Peyer's patch (tissue), 4 donors: ENCODE measurements around the gene CTXND1. TPM values are rescaled to one million over a fixed set of nuclear protein-coding genes. Genes with fewer than 3 reads are reported as not detected.

Experiments used
- DNase-seq, 3 donors: peaks; one replicate each; pipeline ENCODE4 v3.0.0-alpha.2; 2017 to 2019
- H3K27ac ChIP-seq, 4 donors: fragments of 200-600 bp; sonication (generic); one replicate each; pipeline ENCODE4 v1.5.1; 2016 to 2019
- H3K27me3 ChIP-seq, 2 donors: fragments of 200-600 bp; sonication (generic); one replicate each; pipeline ENCODE4 v1.5.1; 2019
- H3K36me3 ChIP-seq, 3 donors: fragments of 200-600 bp; sonication (generic); one replicate each; pipeline ENCODE4 v1.5.1; 2016 to 2019
- H3K4me1 ChIP-seq, 4 donors: fragments of 200-600 bp; sonication (generic); one replicate each; pipeline ENCODE4 v1.5.1; 2016 to 2019
- H3K4me3 ChIP-seq, 4 donors: fragments of 200-600 bp; sonication (generic); 1 replicate in 3 of 4; 2 replicates in 1 of 4; pipeline ENCODE4 v1.5.1; 2016 to 2019; ENCODE audit warnings: mild to moderate bottlenecking in 1 of 4
- H3K9me3 ChIP-seq, 4 donors: fragments of 200-600 bp; sonication (generic); one replicate each; pipeline ENCODE4 v1.5.1; 2016 to 2019; ENCODE audit warnings: mild to moderate bottlenecking in 1 of 4
- CTCF ChIP-seq, 6 experiments: fragments of 450-650 bp in 4 of 6; fragments of 200-600 bp in 2 of 6; sonication (generic) in 1 of 6; IDR thresholded peaks; one replicate each; pipeline ENCODE4 v1.5.1; 2017 to 2019; ENCODE audit warnings: antibody characterized with exemption in 6 of 6, mild to moderate bottlenecking in 3 of 6, moderate library complexity in 1 of 6
- POLR2A ChIP-seq, 2 donors: fragments of 450-650 bp; IDR thresholded peaks; one replicate each; pipeline ENCODE4 v1.5.1; 2017; ENCODE audit warnings: antibody characterized with exemption in 2 of 2, mild to moderate bottlenecking in 2 of 2, moderate library complexity in 2 of 2
- total RNA-seq, 4 donors: library from RNA; depleted of rRNA; stranded (reverse); fragments of >200 nt; gene quantifications; one replicate each; pipeline ENCODE4 v1.1.0, GENCODE V29; 2016

The CTXND1 gene
- total RNA-seq, 4 donors from 2014 or later: 0.53 to 5.0 (median 0.54) TPM; not detected in 1

- TF ChIP-seq CTCF (IDR thresholded peaks at IDR 0.05) (no peak), POLR2A (IDR thresholded peaks at IDR 0.05) (no peak)
- Histone ChIP-seq H3K4me3 (no peak overlapping the region), H3K36me3 (peaks cover 0 to 42% (median 0%) of the 10 kb centered on the region in 3 donors), H3K27me3 (no peaks in the 10 kb centered on the region), H3K4me1 (no peaks in the 10 kb centered on the region), H3K27ac (no peak overlapping the region), H3K9me3 (no peaks in the 10 kb centered on the region)
- DNase-seq: no peak
Observed at GRCh38 chr15:80186597-80186996, 65.4 kb downstream of the CTXND1 start.

GRCh38 chr15:80186066-80186465 lies 65.9 kb downstream of the CTXND1 start:
- H3K36me3 ChIP-seq: peaks cover 0 to 45% (median 0%) of the 10 kb centered on the region in 3 donors
- H3K9me3 ChIP-seq: no peaks in the 10 kb centered on the region
- no peak for TF ChIP-seq POLR2A (IDR thresholded peaks at IDR 0.05)
- TF ChIP-seq CTCF (IDR thresholded peaks at IDR 0.05): no peak
- H3K27me3 ChIP-seq: no peaks in the 10 kb centered on the region
- no peak overlapping the region for H3K4me3 ChIP-seq
- no peak for DNase-seq
- no peak overlapping the region for H3K27ac ChIP-seq
- no peaks in the 10 kb centered on the region for H3K4me1 ChIP-seq

- no peak for TF ChIP-seq POLR2A (IDR thresholded peaks at IDR 0.05)
- no peak for TF ChIP-seq CTCF (IDR thresholded peaks at IDR 0.05)
- no peak overlapping the region for H3K4me3 ChIP-seq
- H3K27ac ChIP-seq: no peak overlapping the region
- no peaks in the 10 kb centered on the region for H3K27me3 ChIP-seq
- H3K4me1 ChIP-seq: no peaks in the 10 kb centered on the region
- no peaks in the 10 kb centered on the region for H3K9me3 ChIP-seq
- DNase-seq: no peak
- peaks cover 0 to 51% (median 0%) of the 10 kb centered on the region in 3 donors for H3K36me3 ChIP-seq
Observed at GRCh38 chr15:80185152-80185551, 66.9 kb downstream of the CTXND1 start.

GRCh38 chr15:80184554-80184953 lies 67.5 kb downstream of the CTXND1 start:
- Histone ChIP-seq H3K36me3 (peaks cover 0 to 56% (median 0%) of the 10 kb centered on the region in 3 donors), H3K9me3 (no peaks in the 10 kb centered on the region), H3K27ac (no peak overlapping the region), H3K4me1 (no peaks in the 10 kb centered on the region), H3K27me3 (no peaks in the 10 kb centered on the region), H3K4me3 (no peak overlapping the region)
- DNase-seq: no peak
- TF ChIP-seq CTCF (IDR thresholded peaks at IDR 0.05) (no peak), POLR2A (IDR thresholded peaks at IDR 0.05) (no peak)

GRCh38 chr15:80183886-80184285 lies 68.1 kb downstream of the CTXND1 start:
- no peaks in the 10 kb centered on the region for H3K9me3 ChIP-seq
- H3K4me3 ChIP-seq: no peak overlapping the region
- H3K4me1 ChIP-seq: no peaks in the 10 kb centered on the region
- peaks cover 0 to 56% (median 0%) of the 10 kb centered on the region in 3 donors for H3K36me3 ChIP-seq
- DNase-seq: no peak
- no peak overlapping the region for H3K27ac ChIP-seq
- H3K27me3 ChIP-seq: no peaks in the 10 kb centered on the region
- TF ChIP-seq CTCF (IDR thresholded peaks at IDR 0.05): no peak
- TF ChIP-seq POLR2A (IDR thresholded peaks at IDR 0.05): no peak

GRCh38 chr15:80183306-80183705 lies 68.7 kb downstream of the CTXND1 start:
- Histone ChIP-seq H3K27ac (no peak overlapping the region), H3K9me3 (no peaks in the 10 kb centered on the region), H3K4me3 (no peak overlapping the region), H3K27me3 (no peaks in the 10 kb centered on the region), H3K4me1 (no peaks in the 10 kb centered on the region), H3K36me3 (peaks cover 0 to 56% (median 0%) of the 10 kb centered on the region in 3 donors)
- DNase-seq: no peak
- TF ChIP-seq CTCF (IDR thresholded peaks at IDR 0.05): no peak
- TF ChIP-seq POLR2A (IDR thresholded peaks at IDR 0.05): no peak
